SK-N-SH (cell line): ENCODE data around the gene GABRD. TPM values are rescaled to one million over a fixed set of nuclear protein-coding genes. Genes with fewer than 3 reads are reported as not detected.

Experiments
- CTCF ChIA-PET: fragments of 300-600, 350-600 bp; formaldehyde crosslinking; extraction: SDS; loops from one replicate; lab custom pipeline; 2021; lab: Yijun Ruan, JAX
- POLR2A ChIA-PET: fragments of 350-600 bp; sonication (Branson Sonifier 250); formaldehyde crosslinking; extraction: SDS; loops from one replicate; lab custom pipeline; 2020; ENCODE audit warnings: antibody characterized with exemption, inconsistent platforms; lab: Yijun Ruan, JAX
- DNase-seq: peaks from one replicate; pipeline ENCODE4 v3.0.0; 2012
- H2AFZ ChIP-seq: fragments of 200-600 bp; sonication (generic); 2 replicates; pipeline ENCODE4 v1.8.1; 2016; ENCODE audit warnings: antibody characterized with exemption, mild to moderate bottlenecking, low read depth
- H3F3A ChIP-seq: fragments of 200-600 bp; sonication (generic); replicated peaks from 2 replicates; pipeline ENCODE3; 2016; ENCODE audit warnings: antibody characterized with exemption, mild to moderate bottlenecking; ENCODE audit not compliant: insufficient read depth
- H3K27ac ChIP-seq, 2 experiments: fragments of 200-500 bp in 1 of 2; fragments of 200-600 bp in 1 of 2; sonication (Bioruptor generic) in 1 of 2; sonication (generic), shearing (Covaris generic) in 1 of 2; 2 replicates each; pipeline versions ENCODE4 v1.5.1 to v1.6.1; 2014 to 2016; ENCODE audit warnings: low read depth in 2 of 2, inconsistent platforms in 1 of 2, low read length in 1 of 2, mild to moderate bottlenecking in 1 of 2, mixed read lengths in 1 of 2
- H3K27me3 ChIP-seq: fragments of 200-600 bp; sonication (generic), shearing (Covaris generic); 2 replicates; pipeline ENCODE4 v1.6.1; 2016; ENCODE audit warnings: mixed run types; ENCODE audit not compliant: insufficient read depth
- H3K36me3 ChIP-seq, 2 experiments: fragments of 200-500 bp in 1 of 2; fragments of 200-600 bp in 1 of 2; sonication (Bioruptor generic) in 1 of 2; sonication (generic) in 1 of 2; replicated peaks in 1 of 2; 2 replicates each; pipeline versions ENCODE3 to v1.5.1; 2014 to 2016; ENCODE audit warnings: low read length in 1 of 2, mild to moderate bottlenecking in 1 of 2; ENCODE audit not compliant: insufficient read depth in 2 of 2, control insufficient read depth in 1 of 2
- H3K4me1 ChIP-seq, 2 experiments: fragments of 200-500 bp in 1 of 2; fragments of 200-600 bp in 1 of 2; sonication (Bioruptor generic) in 1 of 2; sonication (generic), shearing (Covaris generic) in 1 of 2; 2 replicates each; pipeline versions ENCODE4 v1.5.1 to v1.6.1; 2014 to 2016; ENCODE audit warnings: low read depth in 1 of 2, low read length in 1 of 2, mixed run types in 1 of 2; ENCODE audit not compliant: insufficient read depth in 2 of 2, control insufficient read depth in 1 of 2
- H3K4me2 ChIP-seq: fragments of 200-600 bp; sonication (generic), shearing (Covaris generic); 2 replicates; pipeline ENCODE4 v1.6.1; 2017; ENCODE audit warnings: mixed run types
- H3K4me3 ChIP-seq, 2 experiments: fragments of 200-500 bp in 1 of 2; fragments of 200-600 bp in 1 of 2; sonication (Bioruptor generic) in 1 of 2; sonication (generic), shearing (Covaris generic) in 1 of 2; 2 replicates each; pipeline versions ENCODE4 v1.5.1 to v1.8.1; 2014 to 2016; ENCODE audit warnings: low read depth in 2 of 2, inconsistent platforms in 1 of 2, low read length in 1 of 2, mild to moderate bottlenecking in 1 of 2, mixed read lengths in 1 of 2, moderate library complexity in 1 of 2
- H3K79me2 ChIP-seq: fragments of 200-600 bp; sonication (generic); 2 replicates; pipeline ENCODE4 v1.8.1; 2017; ENCODE audit warnings: mild to moderate bottlenecking; ENCODE audit not compliant: insufficient read depth
- H3K9ac ChIP-seq: fragments of 200-600 bp; sonication (generic); 2 replicates; pipeline ENCODE4 v1.6.1; 2017; ENCODE audit warnings: mixed run types
- H3K9me2 ChIP-seq: fragments of 200-600 bp; sonication (generic); 2 replicates; pipeline ENCODE4 v1.6.1; 2017; ENCODE audit warnings: mixed run types
- H3K9me3 ChIP-seq: fragments of 200-600 bp; sonication (generic); 2 replicates; pipeline ENCODE4 v1.6.1; 2017; ENCODE audit warnings: mixed run types, mild to moderate bottlenecking, moderate library complexity
- H4K20me1 ChIP-seq: fragments of 200-600 bp; sonication (generic); 2 replicates; pipeline ENCODE4 v1.6.1; 2017; ENCODE audit warnings: mild to moderate bottlenecking, mixed run types; ENCODE audit not compliant: insufficient read depth
- CHD2 ChIP-seq: fragments of 150-350 bp; IDR thresholded peaks from 2 replicates; pipeline ENCODE4 v1.6.1; 2018; ENCODE audit warnings: low read length; ENCODE audit not compliant: partially characterized antibody
- CTCF ChIP-seq: fragments of 200-600 bp; sonication (generic); IDR thresholded peaks from 2 replicates; pipeline ENCODE4 v1.6.1; 2017; ENCODE audit warnings: antibody characterized with exemption, mild to moderate bottlenecking, moderate library complexity
- ELF1 ChIP-seq: IDR thresholded peaks from 2 replicates; pipeline ENCODE4 v1.4.0; 2012
- FOXM1 ChIP-seq: IDR thresholded peaks from 2 replicates; pipeline ENCODE4 v1.4.0; 2012; ENCODE audit warnings: low read depth, mild to moderate bottlenecking
- GABPA ChIP-seq: IDR thresholded peaks from 2 replicates; pipeline ENCODE4 v1.4.0; 2012; ENCODE audit warnings: low read depth, mild to moderate bottlenecking
- GATA2 ChIP-seq: sonication (generic); formaldehyde crosslinking; IDR thresholded peaks from 2 replicates; pipeline ENCODE4 v1.5.0; 2020; ENCODE audit warnings: mild to moderate bottlenecking, missing genetic modification reagents
- MEF2A ChIP-seq: IDR thresholded peaks from 2 replicates; pipeline ENCODE4 v1.4.0; 2012; ENCODE audit warnings: low read depth, borderline replicate concordance
- RCOR1 ChIP-seq: fragments of 150-350 bp; IDR thresholded peaks from 2 replicates; pipeline ENCODE4 v1.6.1; 2017; ENCODE audit warnings: antibody characterized with exemption, low read length
- REST ChIP-seq: IDR thresholded peaks from 2 replicates; pipeline ENCODE4 v1.6.1; 2012; ENCODE audit warnings: mild to moderate bottlenecking, low read depth, low read length, moderate library complexity
- RFX5 ChIP-seq: IDR thresholded peaks from 2 replicates; pipeline ENCODE4 v1.6.1; 2012; ENCODE audit warnings: mild to moderate bottlenecking, improper control_type of control experiment, low read length
- SIN3A ChIP-seq: IDR thresholded peaks from 2 replicates; pipeline ENCODE4 v1.6.1; 2012; ENCODE audit warnings: low read depth, mild to moderate bottlenecking, low read length, moderate library complexity, borderline replicate concordance
- TCF12 ChIP-seq: IDR thresholded peaks from 2 replicates; pipeline ENCODE4 v1.4.0; 2012
- USF2 ChIP-seq: fragments of 150-350 bp; IDR thresholded peaks from 2 replicates; pipeline ENCODE4 v1.6.1; 2017; ENCODE audit warnings: antibody characterized with exemption, low read length, low read depth, borderline replicate concordance
- ZBTB33 ChIP-seq: IDR thresholded peaks from 2 replicates; pipeline ENCODE4 v1.4.0; 2012; ENCODE audit warnings: low read depth, borderline replicate concordance
- WGBS: methylation state at CpG from one replicate; pipeline ENCODE4 v1.1.6; 2017; ENCODE audit warnings: low lambda C conversion rate; 5-methylcytosine and 5-hydroxymethylcytosine counted together
- polyA plus RNA-seq, 3 experiments: library from polyadenylated mRNA; depleted of rRNA; stranded (reverse); fragments of >200 nt; gene quantifications; 2 replicates each; pipeline ENCODE4 v1.2.3, GENCODE V29; 2012

Gene GABRD
- polyA plus RNA-seq, 1 of the 3 experiments (the other 2 are of a cell fraction), result 0.07 TPM

- DNase-seq, result no peak
- 75% methylated on average over 5 of the region's 25 CpGs for WGBS
- no peaks in the 10 kb centered on the region for H3K27me3 ChIP-seq
- no peaks in the 10 kb centered on the region for H3F3A ChIP-seq
- no peaks in the 10 kb centered on the region for H3K9me2 ChIP-seq
- POLR2A ChIA-PET, result no interaction called here
- H3K4me3 ChIP-seq, result no peak overlapping the region
- H3K4me2 ChIP-seq, result no peak overlapping the region
- no peaks in the 10 kb centered on the region for H3K9me3 ChIP-seq
- no peak for TF ChIP-seq RFX5
- no peak for TF ChIP-seq MEF2A
- no peak for TF ChIP-seq TCF12
- TF ChIP-seq CTCF, result no peak
- TF ChIP-seq ELF1, result no peak
- no peak for TF ChIP-seq FOXM1
- no peak for TF ChIP-seq RCOR1
- no peak for TF ChIP-seq SIN3A
- TF ChIP-seq ZBTB33, result no peak
- TF ChIP-seq CHD2, result no peak
- TF ChIP-seq GABPA, result no peak
- no peak for TF ChIP-seq REST
- no peak for TF ChIP-seq USF2
- TF ChIP-seq GATA2 (CRISPR knock-in tag), result no peak
- H3K27ac ChIP-seq, result no peak overlapping the region
- H3K4me1 ChIP-seq, result peaks cover 0 to 17% of the 10 kb centered on the region in 2 experiments; a peak in 1 of 4 replicates
- CTCF ChIA-PET, result interaction anchor here (0.7 to 8.3 kb wide), 22 partner anchors 9 to 1178 kb away, joined by 3 to 268 read pairs (median 6); partner anchors contain the start of gene GABRD
- no peaks in the 10 kb centered on the region for H4K20me1 ChIP-seq
- H3K9ac ChIP-seq, result no peak overlapping the region
- H3K36me3 ChIP-seq, result no peaks in the 10 kb centered on the region
- H3K79me2 ChIP-seq, result no peaks in the 10 kb centered on the region
- no peak overlapping the region for H2AFZ ChIP-seq
Observed at GRCh38 chr1:2046953-2047748, 28.0 kb downstream of the GABRD start.
